KOPT-K1 (cell line): ENCODE measurements around the gene DIP2B.
"Not testable (repeated sequence)": the region's sequence is repeated elsewhere in the genome, so short reads cannot be mapped to it uniquely, and the experiment has no call there.

Source experiments
- H3K27ac ChIP-seq: fragments of 200-600 bp; sonication (generic); 2 replicates; pipeline ENCODE4 v1.5.1; 2016; ENCODE audit warnings: antibody characterized with exemption, mild to moderate bottlenecking, low read depth, low read length; ENCODE audit not compliant: poor library complexity, severe bottlenecking
- H3K36me3 ChIP-seq: fragments of 200-600 bp; sonication (generic); 2 replicates; pipeline ENCODE4 v1.5.1; 2017; ENCODE audit warnings: antibody characterized with exemption, mild to moderate bottlenecking, low read length, moderate library complexity; ENCODE audit not compliant: insufficient read depth
- H3K9me3 ChIP-seq: fragments of 200-600 bp; sonication (generic); 2 replicates; pipeline ENCODE4 v1.5.1; 2017; ENCODE audit warnings: antibody characterized with exemption, low read length, mild to moderate bottlenecking; ENCODE audit not compliant: insufficient read depth, poor library complexity, severe bottlenecking

Gene DIP2B

DNA sequence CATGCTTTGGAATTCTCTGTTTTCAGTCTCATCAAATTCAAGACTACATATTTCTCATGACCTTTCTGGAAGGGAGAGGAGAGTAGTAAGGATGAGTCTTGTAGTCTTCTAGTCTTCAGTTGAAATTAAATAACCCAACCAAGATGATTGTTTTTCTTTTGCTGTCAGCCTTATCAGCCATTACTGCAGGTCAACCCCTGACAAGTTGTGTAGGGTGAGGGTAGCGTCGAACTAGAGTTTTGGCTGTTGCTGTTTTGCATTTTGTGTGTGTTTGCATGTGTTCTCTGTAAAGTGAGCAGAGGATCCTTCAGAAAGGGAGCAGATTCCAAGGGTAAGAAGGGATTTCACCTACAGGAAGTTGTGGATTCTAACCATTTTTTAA is 28.4 kb downstream of the DIP2B start:
- Histone ChIP-seq H3K27ac (no peak overlapping the region), H3K36me3 (peaks cover 5% of the 10 kb centered on the region; the same call in 1 of the 2 replicates), H3K9me3 (no peaks in the 10 kb centered on the region)

- no peak overlapping the region for H3K27ac ChIP-seq
Measured at GRCh38 chr12:50533971-50534370, 29.2 kb downstream of the DIP2B start.

GRCh38 chr12:50536831-50537537 is 32.2 kb downstream of the DIP2B start:
- H3K27ac ChIP-seq, result no peak overlapping the region
- no peaks in the 10 kb centered on the region for H3K36me3 ChIP-seq
- H3K9me3 ChIP-seq, result no peaks in the 10 kb centered on the region

More at GRCh38 chr12:50533971-50534370, 29.2 kb downstream of the DIP2B start:
- peaks cover 5% of the 10 kb centered on the region; the same call in 1 of the 2 replicates for H3K36me3 ChIP-seq
- H3K9me3 ChIP-seq, result no peaks in the 10 kb centered on the region

- Histone ChIP-seq H3K27ac (no peak overlapping the region), H3K9me3 (no peaks in the 10 kb centered on the region), H3K36me3 (no peaks in the 10 kb centered on the region)
Measured at GRCh38 chr12:50537538-50537919, 32.7 kb downstream of the DIP2B start.

DNA sequence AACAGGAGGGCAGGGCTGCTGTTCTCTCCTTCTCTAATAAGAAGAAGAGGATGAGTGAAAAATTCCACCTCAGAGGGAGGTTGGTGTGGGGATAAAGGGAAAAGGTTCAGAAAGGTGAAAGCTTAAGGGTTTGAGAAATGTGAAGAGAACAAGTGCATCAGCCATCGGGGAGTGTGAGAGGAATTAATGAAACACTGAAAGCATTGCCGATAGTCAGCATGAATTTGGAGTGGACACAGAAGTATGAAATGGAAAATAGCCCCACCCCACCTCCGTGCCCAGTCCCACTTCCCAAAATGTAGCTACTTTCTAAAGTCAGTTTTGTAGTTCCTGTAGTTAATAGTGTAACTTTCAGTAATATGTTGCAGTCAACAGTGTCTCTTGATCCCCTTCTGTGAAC is 33.4 kb downstream of the DIP2B start:
- Histone ChIP-seq H3K9me3 (no peaks in the 10 kb centered on the region), H3K27ac (no peak overlapping the region), H3K36me3 (peaks cover 2% of the 10 kb centered on the region; the same call in 1 of the 2 replicates)

- H3K27ac ChIP-seq, result no peak overlapping the region
- H3K36me3 ChIP-seq, result peaks cover 8% of the 10 kb centered on the region; the same call in 1 of the 2 replicates
- H3K9me3 ChIP-seq, result no peaks in the 10 kb centered on the region
Measured at GRCh38 chr12:50541139-50541538, 36.4 kb downstream of the DIP2B start.

DNA sequence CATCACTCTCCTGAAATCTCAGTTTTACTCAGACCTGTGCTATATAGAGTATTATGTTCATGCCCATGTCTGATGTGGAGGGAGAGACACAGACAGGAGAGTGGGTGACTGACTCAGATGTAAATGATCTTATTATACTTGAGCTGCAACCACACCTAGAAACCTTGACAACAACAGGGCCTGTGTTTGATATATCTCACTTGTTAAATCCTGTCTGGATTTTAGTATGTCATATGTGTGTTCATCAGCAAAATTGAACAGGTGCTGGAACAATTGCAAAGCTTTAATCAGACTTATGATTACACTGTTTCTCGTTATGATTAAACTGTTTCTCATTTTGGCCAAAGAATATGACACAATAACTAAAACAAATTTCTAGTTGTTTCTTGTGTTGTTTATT is 37.7 kb downstream of the DIP2B start:
- H3K9me3 ChIP-seq, result no peaks in the 10 kb centered on the region
- H3K36me3 ChIP-seq, result peaks cover 8% of the 10 kb centered on the region; the same call in 1 of the 2 replicates
- no peak overlapping the region for H3K27ac ChIP-seq

GRCh38 chr12:50543188-50543587 is 38.4 kb downstream of the DIP2B start:
- H3K27ac ChIP-seq, result not testable (repeated sequence)

DNA sequence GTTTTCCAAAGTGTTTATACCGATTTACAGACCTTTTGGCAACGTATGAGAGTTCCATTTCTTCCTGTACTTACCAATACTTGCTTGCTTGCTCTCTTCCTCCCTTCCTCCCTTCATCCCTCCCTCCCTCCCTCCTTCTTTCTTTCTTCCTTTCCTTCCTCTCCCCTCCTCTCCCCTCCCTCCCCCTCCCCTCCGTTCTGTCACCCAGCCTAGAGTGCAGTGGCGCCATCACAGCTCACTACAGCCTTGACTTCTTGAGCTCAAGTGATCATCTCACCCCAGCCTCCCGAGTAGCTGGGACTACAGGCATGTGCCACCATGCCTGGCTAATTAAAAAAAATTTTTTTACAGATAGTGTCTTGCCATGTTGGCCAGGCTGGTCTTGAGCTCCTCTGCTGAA is 40.4 kb downstream of the DIP2B start:
- H3K27ac ChIP-seq, result no peak overlapping the region
- peaks cover 8% of the 10 kb centered on the region; the same call in 1 of the 2 replicates for H3K36me3 ChIP-seq
- H3K9me3 ChIP-seq, result no peaks in the 10 kb centered on the region

More at GRCh38 chr12:50543188-50543587, 38.4 kb downstream of the DIP2B start:
- H3K9me3 ChIP-seq, H3K36me3 ChIP-seq: not testable (repeated sequence)

- peaks cover 8% of the 10 kb centered on the region; the same call in 1 of the 2 replicates for H3K36me3 ChIP-seq
- H3K9me3 ChIP-seq, result no peaks in the 10 kb centered on the region
- H3K27ac ChIP-seq, result no peak overlapping the region
Measured at GRCh38 chr12:50545786-50546185, 41.0 kb downstream of the DIP2B start.

GRCh38 chr12:50546441-50547318 is 41.9 kb downstream of the DIP2B start:
- peaks cover 8% of the 10 kb centered on the region; the same call in 1 of the 2 replicates for H3K36me3 ChIP-seq
- peaks cover 3% of the 10 kb centered on the region for H3K9me3 ChIP-seq
- H3K27ac ChIP-seq, result no peak overlapping the region

GRCh38 chr12:50547742-50548141 is 43.0 kb downstream of the DIP2B start:
- peaks cover 8% of the 10 kb centered on the region; the same call in 1 of the 2 replicates for H3K36me3 ChIP-seq
- H3K9me3 ChIP-seq, result peaks cover 5% of the 10 kb centered on the region
- H3K27ac ChIP-seq, result no peak overlapping the region

DNA sequence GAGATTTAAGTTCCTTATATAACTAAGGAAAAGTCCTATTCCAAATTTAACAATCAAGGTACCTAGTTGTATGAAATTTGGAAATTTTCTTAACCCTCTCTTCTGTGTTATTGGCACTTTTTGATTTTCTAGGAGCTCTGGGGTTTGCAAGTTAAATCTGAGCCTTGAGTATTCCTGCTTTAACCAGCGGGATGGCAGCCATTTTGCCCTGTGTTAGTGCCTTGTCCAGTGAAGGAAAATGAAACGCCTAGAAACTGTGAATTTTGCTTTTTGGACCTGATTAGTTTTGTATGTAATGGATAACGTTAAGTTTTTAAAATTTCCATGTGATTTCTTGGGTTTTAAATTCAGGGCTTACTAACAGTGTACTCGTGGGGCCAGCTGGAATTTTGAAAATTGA is 45.1 kb downstream of the DIP2B start:
- H3K27ac ChIP-seq, result no peak overlapping the region
- H3K9me3 ChIP-seq, result peaks cover 5% of the 10 kb centered on the region
- 0 out of 2 replicates have a peak, but pooled peaks cover 5% of the 10 kb centered on the region for H3K36me3 ChIP-seq

- 0 out of 2 replicates have a peak, but pooled peaks cover 5% of the 10 kb centered on the region for H3K36me3 ChIP-seq
- H3K27ac ChIP-seq, result no peak overlapping the region
- H3K9me3 ChIP-seq, result peaks cover 5% of the 10 kb centered on the region
Measured at GRCh38 chr12:50550530-50551223, 45.9 kb downstream of the DIP2B start.

GRCh38 chr12:50551866-50552265 is 47.1 kb downstream of the DIP2B start:
- H3K27ac ChIP-seq, result no peak overlapping the region
- H3K9me3 ChIP-seq, result peaks cover 5% of the 10 kb centered on the region
- H3K36me3 ChIP-seq, result 0 out of 2 replicates have a peak, but pooled peaks cover 5% of the 10 kb centered on the region
